Smooth muscle cell (in vitro differentiated cells): ENCODE data around the gene TANGO2. TPM values are rescaled to one million over a fixed set of nuclear protein-coding genes. Genes with fewer than 3 reads are reported as not detected.

Experiments
- DNase-seq: peaks from one replicate; lab custom pipeline; 2025; ENCODE audit not compliant: unreplicated experiment; lab: John Stamatoyannopoulos, UW
- H2AFZ ChIP-seq: fragments of 200-600 bp; sonication (generic); 2 replicates; pipeline ENCODE4 v1.6.0; 2016; ENCODE audit warnings: antibody characterized with exemption, low read depth, mild to moderate bottlenecking
- H3F3A ChIP-seq: fragments of 200-600 bp; sonication (generic); 2 replicates; pipeline ENCODE4 v1.6.0; 2017; ENCODE audit warnings: antibody characterized with exemption, low read depth
- H3K27ac ChIP-seq: fragments of 200-600 bp; sonication (generic); 2 replicates; pipeline ENCODE4 v1.5.1; 2016; ENCODE audit warnings: low read depth, mild to moderate bottlenecking
- H3K27me3 ChIP-seq: fragments of 200-600 bp; sonication (generic); 2 replicates; pipeline ENCODE4 v1.6.1; 2016; ENCODE audit warnings: low read depth, mild to moderate bottlenecking
- H3K36me3 ChIP-seq: fragments of 200-600 bp; sonication (generic); 2 replicates; pipeline ENCODE4 v1.5.1; 2016; ENCODE audit warnings: low read depth
- H3K4me1 ChIP-seq: fragments of 200-600 bp; sonication (generic); 2 replicates; pipeline ENCODE4 v1.5.1; 2016; ENCODE audit warnings: low read depth
- H3K4me2 ChIP-seq: fragments of 200-600 bp; sonication (generic); 2 replicates; pipeline ENCODE4 v1.6.0; 2016; ENCODE audit warnings: mild to moderate bottlenecking
- H3K4me3 ChIP-seq: fragments of 200-600 bp; sonication (generic); 2 replicates; pipeline ENCODE4 v1.5.1; 2016; ENCODE audit warnings: mild to moderate bottlenecking
- H3K79me2 ChIP-seq: fragments of 200-600 bp; sonication (generic); 2 replicates; pipeline ENCODE4 v1.6.0; 2016; ENCODE audit warnings: low read depth, mild to moderate bottlenecking
- H3K9ac ChIP-seq: fragments of 200-600 bp; sonication (generic); 2 replicates; pipeline ENCODE4 v1.6.0; 2016; ENCODE audit warnings: low read depth
- H3K9me3 ChIP-seq: fragments of 200-600 bp; sonication (generic); replicated peaks from 2 replicates; pipeline ENCODE4 v1.5.1; 2016; ENCODE audit warnings: low read depth
- H4K20me1 ChIP-seq: fragments of 200-600 bp; sonication (generic); 2 replicates; pipeline ENCODE4 v1.6.0; 2016; ENCODE audit warnings: low read depth
- WGBS: methylation state at CpG from one replicate; pipeline ENCODE4 v1.1.7; 2016; ENCODE audit warnings: low lambda C conversion rate; 5-methylcytosine and 5-hydroxymethylcytosine counted together
- polyA plus RNA-seq: library from polyadenylated mRNA; unstranded; fragments of >200 nt; fragmentation: Nextera tagmentation; extraction: Ambion mirVana; gene quantifications from 2 replicates; pipeline ENCODE4 v1.2.1, GENCODE V29; 2016
- total RNA-seq: library from RNA; depleted of rRNA; stranded (reverse); fragments of >200 nt; gene quantifications from 2 replicates; pipeline ENCODE4 v1.2.3, GENCODE V29; 2014
- TF ChIP-seq, protein P1 (sequence below): fragments of 200-600 bp; sonication (generic); IDR thresholded peaks from 2 replicates; pipeline ENCODE4 v1.5.1; 2017; ENCODE audit warnings: borderline replicate concordance, mild to moderate bottlenecking, antibody characterized with exemption; ENCODE audit not compliant: insufficient read depth, poor library complexity, severe bottlenecking

TANGO2 gene
- total and polyA plus RNA-seq, 2 experiments from 2014 or later, result 10.8 to 14.7 TPM

DNA sequence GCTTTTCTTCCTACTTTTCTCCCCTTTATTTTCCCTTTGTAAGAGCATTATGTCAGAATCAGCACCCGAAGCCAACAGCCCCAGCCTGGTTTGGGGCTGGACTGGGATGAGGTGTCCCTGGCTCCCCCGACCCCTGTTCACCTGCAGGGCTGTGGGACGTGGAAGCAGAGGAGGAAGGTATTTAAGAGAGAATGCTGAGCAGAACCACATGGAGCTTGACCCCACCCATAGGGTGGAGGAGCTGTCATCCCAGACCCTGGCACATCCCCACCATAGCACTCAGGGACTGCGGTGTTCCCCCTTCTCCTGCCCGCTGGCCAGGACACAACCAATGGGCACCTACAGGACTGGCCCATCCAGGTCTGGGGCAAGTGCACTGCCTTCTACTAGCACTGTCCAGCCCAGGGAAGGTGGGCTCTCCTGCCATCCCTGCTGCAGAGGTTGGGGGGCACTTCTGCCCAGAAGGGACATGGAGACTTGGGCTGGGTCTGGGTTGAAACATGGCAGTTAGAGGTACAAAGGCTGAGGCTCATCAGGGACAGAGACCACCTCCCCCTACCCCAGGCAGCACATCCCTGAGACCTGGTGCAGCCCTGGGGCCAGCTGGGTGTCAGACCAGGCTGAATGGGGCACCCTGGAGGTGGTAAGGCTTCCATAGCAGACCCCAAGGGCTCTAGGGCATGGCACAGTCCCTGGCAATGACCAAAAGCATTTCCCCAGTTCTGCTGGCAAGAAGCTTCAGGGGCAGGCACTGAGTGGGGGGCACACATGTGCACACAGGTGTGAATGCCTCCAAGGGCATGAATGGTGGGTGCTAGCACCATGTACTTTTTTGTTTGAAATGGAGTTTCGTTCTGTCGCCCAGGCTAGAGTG lies 19.7 kb downstream of the TANGO2 start:
- no peak for DNase-seq
- Histone ChIP-seq H3K4me1 (no peaks in the 10 kb centered on the region), H3K9ac (no peak overlapping the region), H3K27me3 (no peaks in the 10 kb centered on the region), H3F3A (no peaks in the 10 kb centered on the region), H3K4me2 (no peak overlapping the region), H3K27ac (no peak overlapping the region), H3K36me3 (no peaks in the 10 kb centered on the region), H2AFZ (no peak overlapping the region), H3K9me3 (no peaks in the 10 kb centered on the region), H3K79me2 (no peaks in the 10 kb centered on the region), H3K4me3 (no peak overlapping the region), H4K20me1 (peaks cover 13% of the 10 kb centered on the region)
- WGBS, result 96% methylated on average over 7 of the region's 7 CpGs
- TF ChIP-seq, protein P1, sequence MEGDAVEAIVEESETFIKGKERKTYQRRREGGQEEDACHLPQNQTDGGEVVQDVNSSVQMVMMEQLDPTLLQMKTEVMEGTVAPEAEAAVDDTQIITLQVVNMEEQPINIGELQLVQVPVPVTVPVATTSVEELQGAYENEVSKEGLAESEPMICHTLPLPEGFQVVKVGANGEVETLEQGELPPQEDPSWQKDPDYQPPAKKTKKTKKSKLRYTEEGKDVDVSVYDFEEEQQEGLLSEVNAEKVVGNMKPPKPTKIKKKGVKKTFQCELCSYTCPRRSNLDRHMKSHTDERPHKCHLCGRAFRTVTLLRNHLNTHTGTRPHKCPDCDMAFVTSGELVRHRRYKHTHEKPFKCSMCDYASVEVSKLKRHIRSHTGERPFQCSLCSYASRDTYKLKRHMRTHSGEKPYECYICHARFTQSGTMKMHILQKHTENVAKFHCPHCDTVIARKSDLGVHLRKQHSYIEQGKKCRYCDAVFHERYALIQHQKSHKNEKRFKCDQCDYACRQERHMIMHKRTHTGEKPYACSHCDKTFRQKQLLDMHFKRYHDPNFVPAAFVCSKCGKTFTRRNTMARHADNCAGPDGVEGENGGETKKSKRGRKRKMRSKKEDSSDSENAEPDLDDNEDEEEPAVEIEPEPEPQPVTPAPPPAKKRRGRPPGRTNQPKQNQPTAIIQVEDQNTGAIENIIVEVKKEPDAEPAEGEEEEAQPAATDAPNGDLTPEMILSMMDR, result no peak

DNA sequence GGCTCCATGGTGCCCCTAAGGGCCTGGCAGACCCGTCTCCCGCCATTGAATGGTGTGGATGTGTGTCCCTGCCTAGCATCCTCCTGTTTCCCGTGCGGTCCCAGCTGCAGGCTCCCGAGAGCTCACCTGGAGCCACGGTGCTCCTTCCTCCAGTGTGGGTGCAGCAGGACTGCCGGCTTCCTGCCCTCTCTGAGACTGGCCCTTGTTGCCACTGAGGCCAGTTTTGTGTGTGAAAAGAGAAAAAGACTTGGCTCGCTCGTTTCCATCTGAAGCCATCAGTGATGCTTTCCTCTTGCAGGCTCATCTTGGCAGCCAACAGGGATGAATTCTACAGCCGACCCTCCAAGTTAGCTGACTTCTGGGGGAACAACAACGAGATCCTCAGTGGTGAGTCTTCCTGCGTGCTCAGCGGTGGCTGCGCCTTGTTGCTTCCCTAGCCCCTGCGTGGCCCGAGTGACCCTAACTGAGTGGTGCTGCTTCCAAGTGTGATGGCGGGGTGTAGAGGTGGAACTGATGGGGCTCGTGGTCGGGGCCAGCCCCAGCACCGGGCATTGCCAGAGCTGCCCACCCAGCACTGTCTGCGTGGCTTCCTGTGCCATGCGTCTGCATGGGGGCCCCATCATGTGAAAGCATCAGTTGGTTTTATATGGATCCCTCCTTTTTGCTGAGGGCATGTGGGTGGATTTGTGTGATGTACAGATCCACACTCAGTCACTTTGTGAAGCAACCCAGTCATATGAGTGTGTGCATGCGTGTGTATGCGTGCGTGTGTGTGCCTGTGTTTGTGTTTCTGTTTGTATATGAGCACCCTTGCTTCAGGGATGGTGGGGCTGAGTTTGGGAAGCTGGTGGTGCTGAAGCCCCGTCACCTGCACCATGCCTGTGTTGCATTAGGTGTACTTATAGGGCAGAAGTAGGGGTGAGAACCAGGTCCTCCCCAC lies 22.4 kb downstream of the TANGO2 start:
- no peaks in the 10 kb centered on the region for H3K79me2 ChIP-seq
- no peaks in the 10 kb centered on the region for H3F3A ChIP-seq
- no peak for DNase-seq
- no peak overlapping the region for H3K4me2 ChIP-seq
- no peaks in the 10 kb centered on the region for H3K27me3 ChIP-seq
- no peak overlapping the region for H2AFZ ChIP-seq
- TF ChIP-seq, protein P1, result no peak
- H3K9me3 ChIP-seq, result no peaks in the 10 kb centered on the region
- no peak overlapping the region for H3K4me3 ChIP-seq
- H4K20me1 ChIP-seq, result no peaks in the 10 kb centered on the region
- H3K9ac ChIP-seq, result no peak overlapping the region
- no peaks in the 10 kb centered on the region for H3K36me3 ChIP-seq
- H3K4me1 ChIP-seq, result no peaks in the 10 kb centered on the region
- no peak overlapping the region for H3K27ac ChIP-seq
- WGBS, result 96% methylated on average over 26 of the region's 26 CpGs

DNA sequence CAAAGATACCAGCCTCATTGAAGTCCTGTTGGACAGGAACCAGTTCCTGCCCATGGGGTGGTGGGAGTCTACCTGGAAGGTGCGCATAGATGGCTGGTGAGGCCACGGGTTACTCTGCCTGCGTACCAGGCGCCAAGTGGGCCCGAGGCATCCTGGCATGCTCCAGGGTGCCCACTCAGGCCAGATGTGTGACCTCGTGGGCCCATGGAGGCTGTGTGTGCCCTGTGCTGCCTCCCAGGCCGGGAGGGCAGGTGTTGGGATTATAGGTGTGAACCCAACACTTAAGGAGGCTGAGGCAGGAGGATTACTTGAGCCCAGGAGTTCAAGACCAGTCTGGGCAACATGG lies 23.1 kb downstream of the TANGO2 start:
- no peak for DNase-seq
- H3K36me3 ChIP-seq, result peaks cover under 1% of the 10 kb centered on the region
- no peaks in the 10 kb centered on the region for H3K79me2 ChIP-seq
- no peaks in the 10 kb centered on the region for H4K20me1 ChIP-seq
- H3K27me3 ChIP-seq, result no peaks in the 10 kb centered on the region
- no peak overlapping the region for H3K4me2 ChIP-seq
- no peaks in the 10 kb centered on the region for H3F3A ChIP-seq
- 91% methylated on average over 7 of the region's 7 CpGs for WGBS
- H3K4me1 ChIP-seq, result no peaks in the 10 kb centered on the region
- H3K9me3 ChIP-seq, result no peaks in the 10 kb centered on the region
- no peak overlapping the region for H2AFZ ChIP-seq
- TF ChIP-seq, protein P1, result no peak
- H3K9ac ChIP-seq, result no peak overlapping the region
- no peak overlapping the region for H3K4me3 ChIP-seq
- H3K27ac ChIP-seq, result no peak overlapping the region
